SJSA1 (cell line): Measurements from ENCODE around the gene CATSPER1. TPM values are rescaled to one million over a fixed set of nuclear protein-coding genes. Genes with fewer than 3 reads are reported as not detected.

ENCODE experiments used
- DNase-seq, 2 experiments: peaks; one replicate each; pipeline ENCODE4 v3.0.0-alpha.2; 2015 to 2020; ENCODE audit warnings: low spot score in 2 of 2, low read depth in 1 of 2
- H3K27ac ChIP-seq: fragments of 250-450 bp; sonication (Bioruptor Pico); 2 replicates; pipeline ENCODE4 v1.5.1; 2020; ENCODE audit warnings: mild to moderate bottlenecking, moderate library complexity
- H3K27me3 ChIP-seq: fragments of 250-450 bp; sonication (Bioruptor Pico); replicated peaks from 2 replicates; pipeline ENCODE4 v1.5.1; 2020; ENCODE audit warnings: mild to moderate bottlenecking, moderate library complexity
- H3K36me3 ChIP-seq: fragments of 250-450 bp; sonication (Bioruptor Pico); 2 replicates; pipeline ENCODE4 v1.5.1; 2020; ENCODE audit warnings: mild to moderate bottlenecking
- H3K4me1 ChIP-seq: fragments of 250-450 bp; sonication (Bioruptor Pico); replicated peaks from 2 replicates; pipeline ENCODE4 v1.6.1; 2021; ENCODE audit warnings: mild to moderate bottlenecking
- H3K4me3 ChIP-seq: fragments of 250-450 bp; sonication (Bioruptor Pico); 2 replicates; pipeline ENCODE4 v1.5.1; 2020; ENCODE audit warnings: mild to moderate bottlenecking
- H3K9me3 ChIP-seq: fragments of 250-450 bp; sonication (Bioruptor Pico); replicated peaks from 2 replicates; pipeline ENCODE4 v1.5.1; 2020; ENCODE audit warnings: mild to moderate bottlenecking
- total RNA-seq: library from RNA; depleted of rRNA; stranded (reverse); fragments of >200 nt; shearing (Covaris generic); gene quantifications from 2 replicates; pipeline ENCODE4 v1.2.3, GENCODE V29; 2014; rRNA removed

The CATSPER1 gene
- total RNA-seq, 1 experiment from 2014 or later: 1.4 TPM

DNA sequence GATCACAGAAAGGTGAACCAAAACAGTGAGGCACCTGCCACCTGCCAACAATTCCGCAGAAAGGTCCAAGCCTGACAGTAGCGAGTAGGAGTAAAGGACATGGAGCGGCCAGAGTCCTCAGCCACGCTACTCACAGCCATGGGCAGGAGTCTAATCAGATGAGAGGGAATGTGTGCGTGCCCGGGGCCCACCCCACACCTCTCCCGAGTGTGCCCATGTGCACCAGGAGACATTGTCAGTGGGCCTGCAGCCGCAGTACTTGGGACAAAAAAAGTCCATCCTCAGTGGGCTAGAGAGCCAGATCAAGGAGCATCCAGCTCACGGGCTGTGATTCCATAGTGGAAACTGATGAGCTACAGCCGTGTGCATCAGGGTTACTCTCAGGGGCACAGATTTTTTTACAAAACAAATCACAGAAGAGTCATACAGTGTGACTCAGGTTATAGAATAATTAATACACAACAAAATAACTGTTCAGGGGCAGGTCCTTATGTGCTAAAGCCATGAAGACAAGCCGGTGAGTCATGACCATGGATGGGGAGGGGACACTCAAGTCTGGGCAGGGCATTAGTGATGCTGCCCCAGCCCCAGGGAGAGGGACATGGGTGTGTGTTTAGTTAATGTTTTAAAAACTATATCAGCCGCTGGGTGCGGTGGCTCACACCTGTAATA lies 52.7 kb downstream of the CATSPER1 start:
- DNase-seq: peak in 1 of 2 experiments; percentile 59
- no peak overlapping the region for H3K4me3 ChIP-seq
- no peaks in the 10 kb centered on the region for H3K4me1 ChIP-seq
- H3K27ac ChIP-seq: no peak overlapping the region
- no peaks in the 10 kb centered on the region for H3K9me3 ChIP-seq
- peaks cover 83% of the 10 kb centered on the region for H3K36me3 ChIP-seq
- H3K27me3 ChIP-seq: no peaks in the 10 kb centered on the region

DNA sequence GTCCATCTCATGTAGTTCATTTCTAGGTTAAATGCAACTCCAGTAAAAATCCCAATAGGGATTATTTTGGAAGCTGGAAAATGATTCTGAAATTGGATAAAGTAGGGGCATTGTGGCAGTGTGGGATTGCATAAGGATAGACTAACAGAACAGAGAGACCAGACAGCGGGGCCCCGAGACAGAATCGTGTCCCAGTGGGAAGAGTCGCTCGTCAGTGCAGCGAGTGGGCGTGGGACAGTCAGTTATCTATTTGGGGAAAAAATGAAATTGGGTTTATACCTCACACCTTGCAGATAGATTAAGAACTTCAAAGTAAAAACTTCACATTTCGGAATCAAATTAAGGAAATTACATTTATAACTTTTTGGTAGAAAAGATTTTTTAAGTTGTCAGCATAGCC lies 54.2 kb downstream of the CATSPER1 start:
- no peaks in the 10 kb centered on the region for H3K4me1 ChIP-seq
- H3K27ac ChIP-seq: no peak overlapping the region
- H3K36me3 ChIP-seq: peaks cover 83% of the 10 kb centered on the region
- no peaks in the 10 kb centered on the region for H3K27me3 ChIP-seq
- no peaks in the 10 kb centered on the region for H3K9me3 ChIP-seq
- no peak for DNase-seq
- no peak overlapping the region for H3K4me3 ChIP-seq

DNA sequence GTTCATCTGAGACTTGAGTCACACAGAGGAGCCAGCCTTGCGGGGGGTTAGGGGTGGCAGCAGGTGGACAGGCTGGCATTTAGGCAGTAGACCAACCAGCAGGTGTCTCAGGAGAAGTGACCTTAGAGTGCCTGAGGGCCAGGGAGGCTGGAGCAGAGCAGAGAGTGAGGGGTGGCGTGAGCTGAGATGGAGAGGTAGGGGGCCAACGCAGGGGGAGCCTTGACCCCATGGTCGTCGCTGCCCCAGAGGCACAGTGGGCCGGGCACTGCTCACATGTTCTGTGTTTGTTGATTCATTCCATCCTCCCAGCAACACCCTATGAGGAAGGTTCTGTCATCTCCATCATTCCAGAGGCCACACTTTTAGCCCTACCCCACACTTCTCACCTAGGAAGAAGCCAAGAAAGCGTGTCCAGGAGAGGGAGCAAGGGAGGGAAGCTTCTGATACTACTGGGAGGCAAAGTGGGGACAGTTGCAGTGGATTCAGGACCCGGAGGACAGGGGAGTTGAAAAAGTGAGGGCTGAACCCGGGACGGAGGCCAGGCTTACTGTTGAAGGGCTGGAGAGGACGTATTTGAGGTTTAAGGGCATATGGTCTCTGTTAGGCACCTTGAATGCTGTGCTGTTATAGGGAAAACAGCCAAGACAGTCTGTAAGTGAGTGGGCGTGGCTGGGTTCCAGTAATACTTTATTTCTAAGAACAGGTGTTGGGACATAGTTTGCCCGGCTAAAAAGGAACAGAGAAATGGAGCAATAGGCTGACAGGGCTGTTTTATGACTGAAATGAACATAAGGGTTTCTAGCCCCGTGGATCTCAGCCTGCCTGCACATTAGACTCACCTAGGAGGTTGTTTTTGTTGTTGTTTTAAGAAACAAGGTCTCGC lies 57.4 kb downstream of the CATSPER1 start:
- DNase-seq: peak in 1 of 2 experiments; percentile 56
- Histone ChIP-seq H3K4me3 (no peak overlapping the region), H3K27me3 (no peaks in the 10 kb centered on the region)

DNA sequence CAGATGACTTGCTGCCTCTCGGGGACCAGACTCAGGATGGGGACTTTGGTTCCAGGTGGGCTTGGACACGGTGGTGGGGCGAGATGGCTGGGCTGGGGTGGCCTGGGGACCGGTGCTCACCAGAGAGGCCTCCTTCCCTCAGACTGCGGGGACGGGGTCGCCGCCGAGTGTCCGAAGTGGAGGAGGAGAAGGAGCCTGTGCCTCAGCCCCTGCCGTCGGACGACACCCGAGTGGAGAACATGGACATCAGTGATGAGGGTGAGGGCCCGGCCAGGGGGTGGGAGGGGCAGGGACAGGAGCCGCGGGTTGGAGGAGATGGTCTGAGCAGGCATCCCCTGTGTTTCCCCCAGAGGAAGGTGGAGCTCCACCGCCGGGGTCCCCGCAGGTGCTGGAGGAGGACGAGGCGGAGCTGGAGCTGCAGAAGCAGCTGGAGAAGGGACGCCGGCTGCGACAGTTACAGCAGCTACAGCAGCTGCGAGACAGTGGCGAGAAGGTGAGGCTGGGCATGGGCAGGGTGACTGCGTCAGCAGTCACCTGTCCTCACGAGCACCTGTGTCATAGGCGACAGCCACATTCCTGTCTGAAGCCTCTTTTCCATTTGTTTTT lies 58.8 kb downstream of the CATSPER1 start:
- peak in 1 of 2 experiments; percentile 70 for DNase-seq
- Histone ChIP-seq H3K9me3 (0 out of 2 replicates have a peak, but pooled peaks cover under 1% of the 10 kb centered on the region), H3K27me3 (no peaks in the 10 kb centered on the region), H3K36me3 (peaks cover 88% of the 10 kb centered on the region), H3K27ac (no peak overlapping the region), H3K4me3 (no peak overlapping the region), H3K4me1 (peaks cover 13% of the 10 kb centered on the region)

More for the DNA sequence above, 57.4 kb downstream of the CATSPER1 start:
- Histone ChIP-seq H3K9me3 (no peaks in the 10 kb centered on the region), H3K4me1 (no peaks in the 10 kb centered on the region), H3K27ac (no peak overlapping the region), H3K36me3 (peaks cover 90% of the 10 kb centered on the region)

Other genes starting within 250 kb of the CATSPER1 start
- gene AP5B1, start 245.5 kb downstream of the CATSPER1 start, total RNA-seq: 30.4 and 33.4 TPM in 2 replicates
- gene OVOL1, start 239.4 kb downstream of the CATSPER1 start, total RNA-seq: not detected in 2 replicates
- 0.16 TPM in 1 of 2 replicates, not detected in the other for gene SNX32, start 192.5 kb downstream of the CATSPER1 start, total RNA-seq
- gene CFL1, start 168.3 kb downstream of the CATSPER1 start, total RNA-seq: 4,273 and 4,722 TPM in 2 replicates
- gene MUS81, start 166.0 kb downstream of the CATSPER1 start, total RNA-seq: 121 and 130 TPM in 2 replicates
- 120 and 194 TPM in 2 replicates for gene EFEMP2, start 153.7 kb downstream of the CATSPER1 start, total RNA-seq
- gene CTSW, start 146.6 kb downstream of the CATSPER1 start, total RNA-seq: 1.9 TPM in 1 of 2 replicates, not detected in the other
- gene FIBP, start 138.0 kb downstream of the CATSPER1 start, total RNA-seq: 295 and 309 TPM in 2 replicates
- gene CCDC85B, start 135.8 kb downstream of the CATSPER1 start, total RNA-seq: 94.0 and 160 TPM in 2 replicates
- 72.1 and 97.5 TPM in 2 replicates for gene FOSL1, start 126.1 kb downstream of the CATSPER1 start, total RNA-seq
- gene C11orf68, start 107.4 kb downstream of the CATSPER1 start, total RNA-seq: 25.0 and 44.8 TPM in 2 replicates
- 463 and 527 TPM in 2 replicates for gene DRAP1, start 107.1 kb downstream of the CATSPER1 start, total RNA-seq
- gene TSGA10IP, start 81.0 kb downstream of the CATSPER1 start, total RNA-seq: not detected in 2 replicates
- 172 and 186 TPM in 2 replicates for gene SART1, start 64.7 kb downstream of the CATSPER1 start, total RNA-seq
- 84.3 and 93.2 TPM in 2 replicates for gene EIF1AD, start 24.3 kb downstream of the CATSPER1 start, total RNA-seq
- 116 and 140 TPM in 2 replicates for gene BANF1, start 24.0 kb downstream of the CATSPER1 start, total RNA-seq
- not detected in 2 replicates for gene CST6, start 14.5 kb downstream of the CATSPER1 start, total RNA-seq
- gene GAL3ST3, start 22.7 kb upstream of the CATSPER1 start, total RNA-seq: not detected in 2 replicates
- 334 and 353 TPM in 2 replicates for gene SF3B2, start 25.9 kb upstream of the CATSPER1 start, total RNA-seq
- 28.5 and 37.1 TPM in 2 replicates for gene PACS1, start 43.8 kb upstream of the CATSPER1 start, total RNA-seq
- 54.1 and 92.6 TPM in 2 replicates for gene KLC2, start 231.2 kb upstream of the CATSPER1 start, total RNA-seq
- gene RAB1B, start 242.2 kb upstream of the CATSPER1 start, total RNA-seq: 290 and 334 TPM in 2 replicates